Endothelial cell of umbilical vein (primary cell): ENCODE measurements around the gene SULF2. TPM values are rescaled to one million over a fixed set of nuclear protein-coding genes. Genes with fewer than 3 reads are reported as not detected.

Source experiments
- BruUV-seq: library from RNA; stranded (reverse); fragments of 400-500 nt; replicated peaks from 2 replicates; lab custom pipeline; 2021; lab: Mats Ljungman, UMichigan
- CTCF ChIA-PET: fragments of 300-600, 350-600 bp; sonication (Branson Sonifier 250); formaldehyde crosslinking; loops from one replicate; lab custom pipeline; 2021; ENCODE audit warnings: antibody characterized with exemption, inconsistent platforms; lab: Charles Lee
- POLR2A ChIA-PET: fragments of 300-600, 350-600 bp; sonication (Branson Sonifier 250); formaldehyde crosslinking; loops from one replicate; lab custom pipeline; 2021; ENCODE audit warnings: antibody characterized with exemption, inconsistent platforms; lab: Charles Lee
- DNase-seq: peaks from one replicate; pipeline ENCODE4 v3.0.0-alpha.2; 2011; ENCODE audit warnings: low read depth, low spot score
- FAIRE-seq: peaks from 2 replicates; lab custom pipeline; 2011; peaks lifted over from hg19 to GRCh38; lab: Jason Lieb, UNC
- H2AFZ ChIP-seq: 2 replicates; pipeline ENCODE4 v1.6.0; 2012; ENCODE audit warnings: low read depth, low read length, control low read depth, inconsistent platforms
- H3K27ac ChIP-seq: 2 replicates; pipeline ENCODE4 v1.5.1; 2011; ENCODE audit warnings: low read depth, mild to moderate bottlenecking, control low read depth, low read length, moderate library complexity; ENCODE audit not compliant: insufficient read depth
- H3K27me3 ChIP-seq, 2 experiments: 2 replicates each; pipeline versions ENCODE4 v1.6.0 to v1.6.1; 2011; ENCODE audit warnings: low read length in 2 of 2, mixed read lengths in 1 of 2; ENCODE audit not compliant: control insufficient read depth in 2 of 2, insufficient read depth in 2 of 2
- H3K36me3 ChIP-seq, 2 experiments: 2 replicates in 1 of 2; 3 replicates in 1 of 2; pipeline ENCODE4 v1.5.1; 2011; ENCODE audit warnings: low read length in 2 of 2, mild to moderate bottlenecking in 1 of 2, moderate library complexity in 1 of 2; ENCODE audit not compliant: control insufficient read depth in 2 of 2, insufficient read depth in 2 of 2; ENCODE audit errors: extremely low read depth in 1 of 2
- H3K4me1 ChIP-seq: 3 replicates; pipeline ENCODE4 v1.5.1; 2011; ENCODE audit warnings: mild to moderate bottlenecking, low read length; ENCODE audit not compliant: control insufficient read depth, insufficient read depth; ENCODE audit errors: extremely low read depth
- H3K4me2 ChIP-seq: 2 replicates; pipeline ENCODE4 v1.6.1; 2011; ENCODE audit warnings: low read length, control low read depth, mixed read lengths; ENCODE audit not compliant: insufficient read depth
- H3K4me3 ChIP-seq, 3 experiments: fragments of 200-600 bp in 1 of 3; sonication (generic), shearing (Covaris generic) in 1 of 3; replicated peaks in 1 of 3; 2 replicates each; pipeline ENCODE4 v1.5.1; 2011 to 2016; ENCODE audit warnings: control low read depth in 3 of 3, low read length in 3 of 3, mild to moderate bottlenecking in 2 of 3, inconsistent platforms in 1 of 3, low read depth in 1 of 3, moderate library complexity in 1 of 3; ENCODE audit not compliant: insufficient read depth in 1 of 3
- H3K79me2 ChIP-seq: 2 replicates; pipeline ENCODE4 v1.6.0; 2012; ENCODE audit warnings: low read length, inconsistent platforms; ENCODE audit not compliant: control insufficient read depth, insufficient read depth
- H3K9ac ChIP-seq: replicated peaks from 2 replicates; pipeline ENCODE3; 2011; ENCODE audit warnings: low read length, control low read depth; ENCODE audit not compliant: insufficient read depth; ENCODE audit errors: extremely low read depth
- H3K9me1 ChIP-seq: replicated peaks from 3 replicates; pipeline ENCODE4 v1.6.0; 2011; ENCODE audit warnings: mild to moderate bottlenecking, low read length; ENCODE audit not compliant: control insufficient read depth, insufficient read depth; ENCODE audit errors: extremely low read depth
- H3K9me3 ChIP-seq: replicated peaks from 2 replicates; pipeline ENCODE4 v1.5.1; 2012; ENCODE audit warnings: low read length, inconsistent platforms; ENCODE audit not compliant: control insufficient read depth, insufficient read depth
- H4K20me1 ChIP-seq: replicated peaks from 2 replicates; pipeline ENCODE3; 2011; ENCODE audit warnings: mild to moderate bottlenecking, low read length; ENCODE audit not compliant: control insufficient read depth, insufficient read depth; ENCODE audit errors: extremely low read depth
- EZH2 ChIP-seq: IDR thresholded peaks from 2 replicates; pipeline ENCODE4 v1.6.1; 2012; ENCODE audit warnings: borderline replicate concordance, low read depth, mild to moderate bottlenecking, moderate library complexity, low read length, inconsistent platforms; ENCODE audit not compliant: severe bottlenecking
- FOS ChIP-seq: IDR thresholded peaks from 2 replicates; pipeline ENCODE4 v1.6.1; 2011; ENCODE audit warnings: mild to moderate bottlenecking, low read length, moderate library complexity, borderline replicate concordance; ENCODE audit not compliant: insufficient read depth
- GATA2 ChIP-seq: IDR thresholded peaks from 2 replicates; pipeline ENCODE4 v1.7.0; 2011; ENCODE audit warnings: low read depth, mild to moderate bottlenecking, moderate library complexity, mixed read lengths, low read length; ENCODE audit not compliant: insufficient read length, insufficient read depth
- JUN ChIP-seq: IDR thresholded peaks from 2 replicates; pipeline ENCODE4 v1.6.1; 2011; ENCODE audit warnings: borderline replicate concordance, low read depth; ENCODE audit not compliant: insufficient read length, insufficient read depth
- MAX ChIP-seq: IDR thresholded peaks from 2 replicates; pipeline ENCODE4 v1.6.1; 2011; ENCODE audit not compliant: insufficient read depth, insufficient read length
- MYC ChIP-seq: IDR thresholded peaks from one replicate; pipeline ENCODE4 v1.6.1; 2011; ENCODE audit warnings: mild to moderate bottlenecking, low read depth, low read length
- POLR2A ChIP-seq: IDR thresholded peaks from 2 replicates; pipeline ENCODE4 v1.6.1; 2012; ENCODE audit warnings: low read depth, mild to moderate bottlenecking, control low read depth, low read length
- POLR2AphosphoS5 ChIP-seq: IDR thresholded peaks from 2 replicates; pipeline ENCODE4 v1.6.1; 2012; ENCODE audit warnings: low read depth, mild to moderate bottlenecking, control low read depth, low read length, moderate library complexity; ENCODE audit not compliant: insufficient read depth
- dilution Hi-C: fragments of 300-500 bp; cut with MboI; formaldehyde crosslinking; loops from one replicate; pipeline ENCODE4 v1.15.0; 2019; ENCODE audit warnings: low sequenced_read_pairs; ENCODE audit not compliant: extremely low pct_ligation_motif_present
- intact Hi-C: fragments of 100-400 bp; cut with micrococcal nuclease; formaldehyde crosslinking; loops from one replicate; pipeline ENCODE4 v1.10.0; 2022
- polyA plus RNA-seq, 4 experiments: library from polyadenylated mRNA; depleted of rRNA in 3 of 4; stranded (reverse) in 3 of 4; unstranded in 1 of 4; fragments of >200 nt; gene quantifications; 2 replicates each; pipeline versions ENCODE4 v1.2.1 to v1.2.3, GENCODE V29; 2011 to 2012; ENCODE audit warnings: missing spikeins in 1 of 4
- total RNA-seq: library from RNA; stranded (reverse); gene quantifications from 2 replicates; pipeline ENCODE4 v1.2.3, GENCODE V29; 2021
- TF ChIP-seq, protein P1 (sequence below), 2 donors: IDR thresholded peaks; 1 replicate in 1 of 2; 2 replicates in 1 of 2; pipeline ENCODE4 v1.5.1; 2011; ENCODE audit warnings: low read length in 2 of 2, mild to moderate bottlenecking in 2 of 2, moderate library complexity in 2 of 2, control low read depth in 1 of 2, inconsistent platforms in 1 of 2, low read depth in 1 of 2; ENCODE audit not compliant: insufficient read depth in 1 of 2; ENCODE audit errors: extremely low read depth in 1 of 2

Gene SULF2
- total and polyA plus RNA-seq, 2 donors (not counting 3 experiments of a cell fraction or from before 2014, with no cell fraction given) = 58.5 to 160 TPM

DNA sequence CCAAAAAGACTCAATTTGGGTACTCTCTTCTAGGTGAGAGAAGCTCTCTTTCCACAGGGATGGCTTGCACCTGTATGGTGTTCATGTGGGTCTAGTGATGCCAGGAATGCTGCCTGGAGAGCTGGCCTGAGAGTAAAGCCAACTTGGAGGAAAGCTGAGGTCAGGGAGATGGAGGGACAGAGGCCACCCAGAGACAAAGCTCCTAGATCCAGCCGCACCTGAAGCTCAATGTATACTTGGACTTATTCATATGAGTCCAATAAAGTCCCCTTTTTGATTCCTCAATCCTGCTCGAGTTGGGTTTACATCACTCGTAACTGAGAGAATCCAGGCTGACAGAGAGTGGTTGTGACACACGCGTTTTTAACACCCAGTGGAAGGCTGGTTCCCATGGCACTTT lies 33.8 kb downstream of the SULF2 start:
- Histone ChIP-seq H3K4me3 (no peak overlapping the region), H3K9ac (no peak overlapping the region), H4K20me1 (no peaks in the 10 kb centered on the region), H3K9me1 (no peaks in the 10 kb centered on the region), H3K27me3 (no peaks in the 10 kb centered on the region), H2AFZ (no peak overlapping the region), H3K4me1 (no peaks in the 10 kb centered on the region), H3K27ac (no peak overlapping the region), H3K36me3 (no peaks in the 10 kb centered on the region), H3K79me2 (no peaks in the 10 kb centered on the region), H3K4me2 (no peak overlapping the region), H3K9me3 (no peaks in the 10 kb centered on the region)
- dilution Hi-C loops (no loop called here), intact Hi-C loops (no loop called here)
- TF ChIP-seq POLR2AphosphoS5 = no peak
- TF ChIP-seq JUN = no peak
- TF ChIP-seq EZH2 = no peak
- TF ChIP-seq, protein P1, sequence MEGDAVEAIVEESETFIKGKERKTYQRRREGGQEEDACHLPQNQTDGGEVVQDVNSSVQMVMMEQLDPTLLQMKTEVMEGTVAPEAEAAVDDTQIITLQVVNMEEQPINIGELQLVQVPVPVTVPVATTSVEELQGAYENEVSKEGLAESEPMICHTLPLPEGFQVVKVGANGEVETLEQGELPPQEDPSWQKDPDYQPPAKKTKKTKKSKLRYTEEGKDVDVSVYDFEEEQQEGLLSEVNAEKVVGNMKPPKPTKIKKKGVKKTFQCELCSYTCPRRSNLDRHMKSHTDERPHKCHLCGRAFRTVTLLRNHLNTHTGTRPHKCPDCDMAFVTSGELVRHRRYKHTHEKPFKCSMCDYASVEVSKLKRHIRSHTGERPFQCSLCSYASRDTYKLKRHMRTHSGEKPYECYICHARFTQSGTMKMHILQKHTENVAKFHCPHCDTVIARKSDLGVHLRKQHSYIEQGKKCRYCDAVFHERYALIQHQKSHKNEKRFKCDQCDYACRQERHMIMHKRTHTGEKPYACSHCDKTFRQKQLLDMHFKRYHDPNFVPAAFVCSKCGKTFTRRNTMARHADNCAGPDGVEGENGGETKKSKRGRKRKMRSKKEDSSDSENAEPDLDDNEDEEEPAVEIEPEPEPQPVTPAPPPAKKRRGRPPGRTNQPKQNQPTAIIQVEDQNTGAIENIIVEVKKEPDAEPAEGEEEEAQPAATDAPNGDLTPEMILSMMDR (IDR thresholded peaks at IDR 0.05; ENCODE audit: extremely low read depth in 1 of 2, insufficient read depth in 1 of 2, low read depth in 1 of 2, low read length in 2 of 2) = no peak
- no peak for TF ChIP-seq POLR2A
- TF ChIP-seq FOS = no peak
- no peak for TF ChIP-seq MAX
- TF ChIP-seq GATA2 = no peak
- TF ChIP-seq MYC = no peak
- DNase-seq (no peak), FAIRE-seq (no peak)
- POLR2A ChIA-PET = no interaction called here
- CTCF ChIA-PET = no interaction called here
- BruUV-seq = no TSS peak
